RPMI7951 (cell line): ENCODE results near the gene LCN1. TPM values are rescaled to one million over a fixed set of nuclear protein-coding genes. Genes with fewer than 3 reads are reported as not detected.

ENCODE experiments used
- DNase-seq: peaks from one replicate; pipeline ENCODE4 v3.0.0-alpha.2; 2012; ENCODE audit warnings: low read depth
- total RNA-seq: library from RNA; depleted of rRNA; stranded (reverse); fragments of >200 nt; shearing (Covaris generic); gene quantifications from 2 replicates; pipeline ENCODE4 v1.2.3, GENCODE V29; 2014; rRNA removed

LCN1 gene
- total RNA-seq, 1 experiment from 2014 or later: not detected

GRCh38 chr9:135567311-135567710 is 46.1 kb downstream of the LCN1 start:
- no peak for DNase-seq

DNA sequence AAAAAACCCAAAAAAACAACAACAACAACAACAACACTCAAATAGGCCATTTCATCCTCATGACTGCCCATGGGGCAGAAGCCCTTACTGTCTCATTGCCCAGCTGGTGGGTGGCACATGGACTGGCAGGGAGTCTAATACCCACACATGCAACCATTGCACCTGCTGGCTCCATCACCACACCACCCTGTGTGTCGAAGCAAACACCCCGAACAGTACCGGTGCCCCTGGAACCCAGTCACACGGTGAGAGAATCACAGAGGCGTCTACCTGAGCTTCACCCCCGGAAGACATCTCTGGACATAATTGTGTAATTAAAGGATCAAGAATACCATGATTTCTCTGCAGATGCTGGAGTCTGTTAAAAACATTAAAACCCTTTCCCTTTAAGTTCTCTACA is 46.8 kb downstream of the LCN1 start:
- no peak for DNase-seq

- no peak for DNase-seq
These were observed 49.2 kb downstream of the LCN1 start for GRCh38 chr9:135570456-135570855.

DNA sequence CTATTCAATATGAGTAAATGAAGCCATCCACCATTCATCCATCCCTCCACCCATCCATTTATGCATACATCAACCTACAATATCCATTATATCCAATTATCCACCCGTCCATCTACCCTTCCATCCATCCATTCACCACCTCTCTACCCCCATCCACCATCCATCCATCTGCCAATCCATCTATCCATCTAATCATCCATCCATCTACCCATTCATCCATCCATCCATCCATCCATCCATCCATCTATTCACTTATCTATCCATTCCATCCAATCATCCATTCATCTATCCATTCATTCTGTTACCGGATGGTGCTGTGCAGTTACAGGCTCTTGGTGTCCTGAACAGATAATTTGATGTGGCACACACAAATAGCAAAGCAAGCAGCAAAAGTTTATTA is 51.0 kb downstream of the LCN1 start:
- no peak for DNase-seq

DNA sequence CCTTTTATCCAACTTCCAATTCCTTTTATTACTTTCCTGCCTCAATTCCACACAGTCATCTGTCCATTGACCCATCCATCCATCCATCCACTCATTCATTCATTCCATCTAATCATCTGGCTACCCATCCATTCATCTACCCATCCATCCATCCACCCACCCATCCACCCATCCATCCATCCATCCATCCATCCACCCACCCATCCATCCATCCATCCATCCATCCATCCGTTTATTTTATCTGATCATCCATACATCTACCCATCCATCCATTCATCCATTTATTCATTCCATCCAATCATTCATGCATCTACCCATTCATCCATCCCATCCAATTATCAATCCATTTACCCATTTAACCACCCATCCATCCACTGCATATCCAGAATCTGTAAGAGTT is 51.9 kb downstream of the LCN1 start:
- no peak for DNase-seq

GRCh38 chr9:135574331-135574730 is 53.1 kb downstream of the LCN1 start:
- peak; percentile 8 for DNase-seq

- no peak for DNase-seq
These were observed 53.7 kb downstream of the LCN1 start for GRCh38 chr9:135574943-135575342.

Other genes with a start within 250 kb of the LCN1 start
- gene PPP1R26, start 41.7 kb upstream of the LCN1 start, total RNA-seq: 0.24 and 0.68 TPM in 2 replicates
- 18.1 and 25.2 TPM in 2 replicates for gene MRPS2, start 20.8 kb upstream of the LCN1 start, total RNA-seq
- gene OBP2A, start 24.7 kb downstream of the LCN1 start, total RNA-seq: not detected in 2 replicates
- 0.39 TPM in 1 of 2 replicates, not detected in the other for gene PAEP, start 40.3 kb downstream of the LCN1 start, total RNA-seq
- gene GLT6D1, start 118.1 kb downstream of the LCN1 start, total RNA-seq: not detected in 2 replicates
- not detected in 2 replicates for gene LCN9, start 141.9 kb downstream of the LCN1 start, total RNA-seq
- gene SOHLH1, start 178.0 kb downstream of the LCN1 start, total RNA-seq: not detected in 2 replicates
- not detected in 2 replicates for gene KCNT1, start 180.7 kb downstream of the LCN1 start, total RNA-seq